ENCODE results near the gene LRRIQ3.
"Not testable (repeated sequence)": the region's sequence is repeated elsewhere in the genome, so short reads cannot be mapped to it uniquely, and the experiment has no call there.

- TF ChIP-seq CTCF, POLR2A (IDR thresholded peaks at IDR 0.05): not testable (repeated sequence)
Observed at GRCh38 chr1:74174423-74174822, 23.6 kb downstream of the LRRIQ3 start.
